ENCODE measurements around the gene ZNF385C. TPM values are rescaled to one million over a fixed set of nuclear protein-coding genes. Genes with fewer than 3 reads are reported as not detected.

Gene ZNF385C
- total and polyA plus RNA-seq, 2 of the 13 experiments (the other 11 are each of a cell fraction or from before 2014, with no cell fraction given): 2.3 to 6.1 TPM

- TF ChIP-seq, protein P1, sequence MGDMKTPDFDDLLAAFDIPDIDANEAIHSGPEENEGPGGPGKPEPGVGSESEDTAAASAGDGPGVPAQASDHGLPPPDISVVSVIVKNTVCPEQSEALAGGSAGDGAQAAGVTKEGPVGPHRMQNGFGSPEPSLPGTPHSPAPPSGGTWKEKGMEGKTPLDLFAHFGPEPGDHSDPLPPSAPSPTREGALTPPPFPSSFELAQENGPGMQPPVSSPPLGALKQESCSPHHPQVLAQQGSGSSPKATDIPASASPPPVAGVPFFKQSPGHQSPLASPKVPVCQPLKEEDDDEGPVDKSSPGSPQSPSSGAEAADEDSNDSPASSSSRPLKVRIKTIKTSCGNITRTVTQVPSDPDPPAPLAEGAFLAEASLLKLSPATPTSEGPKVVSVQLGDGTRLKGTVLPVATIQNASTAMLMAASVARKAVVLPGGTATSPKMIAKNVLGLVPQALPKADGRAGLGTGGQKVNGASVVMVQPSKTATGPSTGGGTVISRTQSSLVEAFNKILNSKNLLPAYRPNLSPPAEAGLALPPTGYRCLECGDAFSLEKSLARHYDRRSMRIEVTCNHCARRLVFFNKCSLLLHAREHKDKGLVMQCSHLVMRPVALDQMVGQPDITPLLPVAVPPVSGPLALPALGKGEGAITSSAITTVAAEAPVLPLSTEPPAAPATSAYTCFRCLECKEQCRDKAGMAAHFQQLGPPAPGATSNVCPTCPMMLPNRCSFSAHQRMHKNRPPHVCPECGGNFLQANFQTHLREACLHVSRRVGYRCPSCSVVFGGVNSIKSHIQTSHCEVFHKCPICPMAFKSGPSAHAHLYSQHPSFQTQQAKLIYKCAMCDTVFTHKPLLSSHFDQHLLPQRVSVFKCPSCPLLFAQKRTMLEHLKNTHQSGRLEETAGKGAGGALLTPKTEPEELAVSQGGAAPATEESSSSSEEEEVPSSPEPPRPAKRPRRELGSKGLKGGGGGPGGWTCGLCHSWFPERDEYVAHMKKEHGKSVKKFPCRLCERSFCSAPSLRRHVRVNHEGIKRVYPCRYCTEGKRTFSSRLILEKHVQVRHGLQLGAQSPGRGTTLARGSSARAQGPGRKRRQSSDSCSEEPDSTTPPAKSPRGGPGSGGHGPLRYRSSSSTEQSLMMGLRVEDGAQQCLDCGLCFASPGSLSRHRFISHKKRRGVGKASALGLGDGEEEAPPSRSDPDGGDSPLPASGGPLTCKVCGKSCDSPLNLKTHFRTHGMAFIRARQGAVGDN (CRISPR knock-in tag; IDR thresholded peaks at IDR 0.05): peak; percentile 87
- TF ChIP-seq NFKB2 (CRISPR knock-in tag; IDR thresholded peaks at IDR 0.05; ENCODE audit: borderline replicate concordance) (peak; percentile 70; the same call in 1 of the 2 replicates), ZNF567 (CRISPR knock-in tag; IDR thresholded peaks at IDR 0.05; ENCODE audit: borderline replicate concordance) (no peak), ZNF75D (CRISPR knock-in tag; IDR thresholded peaks at IDR 0.05; ENCODE audit: borderline replicate concordance) (0 out of 2 replicates have a peak, but pooled peaks have one; percentile 39), ZNF724P (CRISPR knock-in tag; IDR thresholded peaks at IDR 0.05; ENCODE audit: borderline replicate concordance) (no peak), MEIS1 (CRISPR knock-in tag; IDR thresholded peaks at IDR 0.05; ENCODE audit: borderline replicate concordance) (peak; percentile 28; the same call in 1 of the 2 replicates), ZNF781 (CRISPR knock-in tag; IDR thresholded peaks at IDR 0.05; ENCODE audit: borderline replicate concordance, not compliant biosample characterization) (peak; percentile 74), ZBTB42 (CRISPR knock-in tag; IDR thresholded peaks at IDR 0.05) (peak; percentile 59; the same call in 1 of the 2 replicates), ZNF431 (CRISPR knock-in tag; IDR thresholded peaks at IDR 0.05; ENCODE audit: borderline replicate concordance, low read depth) (peak; percentile 40; the same call in 1 of the 2 replicates), ZNF354B (CRISPR knock-in tag; IDR thresholded peaks at IDR 0.05) (no peak), ZNF792 (CRISPR knock-in tag; IDR thresholded peaks at IDR 0.05) (0 out of 2 replicates have a peak, but pooled peaks have one; percentile 17), CBX2 (IDR thresholded peaks at IDR 0.05; ENCODE audit: low read depth, low read length) (no peak), CBX2 (CRISPR knock-in tag; IDR thresholded peaks at IDR 0.05; ENCODE audit: low read depth) (no peak), PHF20 (CRISPR knock-in tag; IDR thresholded peaks at IDR 0.05) (peak; percentile 54), NFYB (CRISPR knock-in tag; IDR thresholded peaks at IDR 0.05) (0 out of 2 replicates have a peak, but pooled peaks have one; percentile 5), ZNF44 (CRISPR knock-in tag; IDR thresholded peaks at IDR 0.05) (peak; percentile 71; the same call in 1 of the 2 replicates), CBX5 (CRISPR knock-in tag; IDR thresholded peaks at IDR 0.05; ENCODE audit: borderline replicate concordance) (no peak; the same call in 1 of the 2 replicates), XBP1 (CRISPR knock-in tag; IDR thresholded peaks at IDR 0.05) (no peak), ZNF616 (CRISPR knock-in tag; IDR thresholded peaks at IDR 0.05; ENCODE audit: low read depth) (no peak), ZNF292 (CRISPR knock-in tag; IDR thresholded peaks at IDR 0.05; ENCODE audit: borderline replicate concordance, low read depth) (no peak)
- TF ChIP-seq, protein P2, sequence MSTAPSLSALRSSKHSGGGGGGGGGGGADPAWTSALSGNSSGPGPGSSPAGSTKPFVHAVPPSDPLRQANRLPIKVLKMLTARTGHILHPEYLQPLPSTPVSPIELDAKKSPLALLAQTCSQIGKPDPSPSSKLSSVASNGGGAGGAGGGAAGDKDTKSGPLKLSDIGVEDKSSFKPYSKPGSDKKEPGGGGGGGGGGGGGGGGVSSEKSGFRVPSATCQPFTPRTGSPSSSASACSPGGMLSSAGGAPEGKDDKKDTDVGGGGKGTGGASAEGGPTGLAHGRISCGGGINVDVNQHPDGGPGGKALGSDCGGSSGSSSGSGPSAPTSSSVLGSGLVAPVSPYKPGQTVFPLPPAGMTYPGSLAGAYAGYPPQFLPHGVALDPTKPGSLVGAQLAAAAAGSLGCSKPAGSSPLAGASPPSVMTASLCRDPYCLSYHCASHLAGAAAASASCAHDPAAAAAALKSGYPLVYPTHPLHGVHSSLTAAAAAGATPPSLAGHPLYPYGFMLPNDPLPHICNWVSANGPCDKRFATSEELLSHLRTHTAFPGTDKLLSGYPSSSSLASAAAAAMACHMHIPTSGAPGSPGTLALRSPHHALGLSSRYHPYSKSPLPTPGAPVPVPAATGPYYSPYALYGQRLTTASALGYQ (CRISPR knock-in tag; IDR thresholded peaks at IDR 0.05): no peak
- TF ChIP-seq, protein P3, sequence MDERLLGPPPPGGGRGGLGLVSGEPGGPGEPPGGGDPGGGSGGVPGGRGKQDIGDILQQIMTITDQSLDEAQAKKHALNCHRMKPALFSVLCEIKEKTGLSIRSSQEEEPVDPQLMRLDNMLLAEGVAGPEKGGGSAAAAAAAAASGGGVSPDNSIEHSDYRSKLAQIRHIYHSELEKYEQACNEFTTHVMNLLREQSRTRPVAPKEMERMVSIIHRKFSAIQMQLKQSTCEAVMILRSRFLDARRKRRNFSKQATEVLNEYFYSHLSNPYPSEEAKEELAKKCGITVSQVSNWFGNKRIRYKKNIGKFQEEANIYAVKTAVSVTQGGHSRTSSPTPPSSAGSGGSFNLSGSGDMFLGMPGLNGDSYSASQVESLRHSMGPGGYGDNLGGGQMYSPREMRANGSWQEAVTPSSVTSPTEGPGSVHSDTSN (CRISPR knock-in tag; IDR thresholded peaks at IDR 0.05): no peak
These were observed 22.8 kb upstream of the ZNF385C start, which contains the start of gene KAT2A (continued) for GRCh38 chr17:42120770-42121769.
